Stimulated activated CD8-positive, alpha-beta memory T cell treated with anti-CD3 and anti-CD28 coated beads, Interleukin-15, amount 100 ng/mL, for 24 hours (primary cell): Measurements from ENCODE around the gene ERO1A.

Source experiments
- DNase-seq: peaks from one replicate; pipeline ENCODE4 v3.0.0-alpha.2; 2020; ENCODE audit warnings: low read depth

The ERO1A gene

GRCh38 chr14:52602131-52602530, 93.2 kb downstream of the ERO1A start:
- no peak for DNase-seq

- no peak for DNase-seq
Measured at GRCh38 chr14:52599974-52600373, 95.4 kb downstream of the ERO1A start.

- DNase-seq = no peak
Measured at GRCh38 chr14:52598568-52598967, 96.8 kb downstream of the ERO1A start.

DNA sequence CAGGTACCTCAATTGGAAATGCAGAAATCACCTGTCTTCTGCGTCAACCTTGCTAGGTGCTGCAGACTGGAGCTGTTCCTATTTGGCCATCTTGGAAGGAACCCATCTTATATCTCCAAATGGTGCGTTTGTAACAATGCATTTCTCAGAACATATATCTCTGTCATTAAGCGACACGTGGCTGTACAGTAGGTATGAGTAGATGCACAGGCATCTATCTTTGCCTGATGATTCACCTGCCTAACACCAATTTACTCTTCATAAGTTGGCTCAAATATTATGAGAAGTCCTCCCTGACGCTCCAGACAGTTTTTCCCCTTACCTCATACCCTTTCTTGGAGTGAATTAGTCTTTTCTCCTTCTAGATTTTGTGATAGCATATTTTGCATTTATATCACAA, 98.5 kb downstream of the ERO1A start:
- no peak for DNase-seq

DNA sequence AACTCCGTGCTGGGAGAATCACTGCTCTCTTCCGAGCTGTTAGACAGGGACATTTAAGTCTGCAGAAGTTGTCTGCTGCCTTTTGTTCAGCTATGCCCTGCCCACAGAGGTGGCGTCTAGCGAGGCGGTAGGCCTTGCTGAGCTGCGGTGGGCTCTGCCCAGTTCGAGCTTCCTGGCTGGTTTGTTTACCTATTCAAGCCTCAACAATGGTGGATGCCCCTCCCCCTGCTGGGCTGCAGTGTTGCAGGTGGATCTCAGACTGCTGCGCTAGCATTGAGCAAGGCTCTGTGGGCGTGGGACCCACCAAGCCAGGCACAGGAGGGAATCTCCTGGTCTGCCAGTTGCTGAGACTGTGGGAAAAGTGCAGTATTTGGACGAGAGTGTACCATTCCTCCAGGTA, 99.0 kb downstream of the ERO1A start:
- DNase-seq = no peak

GRCh38 chr14:52590318-52590717, 105.0 kb downstream of the ERO1A start:
- DNase-seq = no peak
